ENCODE data around the gene SPINT3.

DNA sequence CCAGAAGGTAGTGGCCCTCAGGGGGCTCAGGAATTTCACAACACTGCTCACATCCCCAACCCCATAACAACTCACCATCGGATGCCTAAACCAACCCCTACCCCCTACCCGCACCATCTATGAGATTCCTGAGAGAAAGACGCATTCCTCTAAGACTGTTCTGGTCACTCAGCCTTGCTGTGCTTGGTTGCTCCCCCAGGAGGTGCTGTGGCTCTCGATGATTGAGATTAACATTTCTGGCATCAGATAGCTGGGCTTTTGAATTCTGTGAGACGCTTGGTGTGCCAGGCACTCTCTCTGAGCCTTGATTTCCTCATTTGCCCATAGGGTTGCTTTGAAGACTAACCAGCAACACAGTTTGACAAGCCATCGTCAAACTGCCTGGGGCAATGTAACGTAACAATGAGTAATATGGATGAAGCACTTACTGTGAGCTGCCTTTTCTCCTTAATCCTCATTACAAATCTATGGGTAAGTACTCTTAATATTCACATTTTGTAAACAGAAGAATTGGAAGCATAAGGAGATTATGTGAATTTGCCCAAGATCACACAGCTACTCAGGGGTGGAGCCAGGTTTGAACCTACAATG is 22.9 kb upstream of the SPINT3 start:
- TF ChIP-seq EP300 (IDR thresholded peaks at IDR 0.05) = no peak
- TF ChIP-seq, protein P1, sequence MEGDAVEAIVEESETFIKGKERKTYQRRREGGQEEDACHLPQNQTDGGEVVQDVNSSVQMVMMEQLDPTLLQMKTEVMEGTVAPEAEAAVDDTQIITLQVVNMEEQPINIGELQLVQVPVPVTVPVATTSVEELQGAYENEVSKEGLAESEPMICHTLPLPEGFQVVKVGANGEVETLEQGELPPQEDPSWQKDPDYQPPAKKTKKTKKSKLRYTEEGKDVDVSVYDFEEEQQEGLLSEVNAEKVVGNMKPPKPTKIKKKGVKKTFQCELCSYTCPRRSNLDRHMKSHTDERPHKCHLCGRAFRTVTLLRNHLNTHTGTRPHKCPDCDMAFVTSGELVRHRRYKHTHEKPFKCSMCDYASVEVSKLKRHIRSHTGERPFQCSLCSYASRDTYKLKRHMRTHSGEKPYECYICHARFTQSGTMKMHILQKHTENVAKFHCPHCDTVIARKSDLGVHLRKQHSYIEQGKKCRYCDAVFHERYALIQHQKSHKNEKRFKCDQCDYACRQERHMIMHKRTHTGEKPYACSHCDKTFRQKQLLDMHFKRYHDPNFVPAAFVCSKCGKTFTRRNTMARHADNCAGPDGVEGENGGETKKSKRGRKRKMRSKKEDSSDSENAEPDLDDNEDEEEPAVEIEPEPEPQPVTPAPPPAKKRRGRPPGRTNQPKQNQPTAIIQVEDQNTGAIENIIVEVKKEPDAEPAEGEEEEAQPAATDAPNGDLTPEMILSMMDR (IDR thresholded peaks at IDR 0.05) = no peak

Data from ovary (tissue), 3 donors.